Nephron progenitor cell (in vitro differentiated cells): ENCODE data around the gene ICAM5.
"Not testable (repeated sequence)": the region's sequence is repeated elsewhere in the genome, so short reads cannot be mapped to it uniquely, and the experiment has no call there.

Source experiments
- DNase-seq: peaks from one replicate; pipeline ENCODE4 v3.0.0; 2021
- H3K27ac Mint-ChIP-seq: 2 replicates; pipeline ENCODE4 v1.8.0; 2021; ENCODE audit warnings: mild to moderate bottlenecking, moderate library complexity, mixed read lengths
- H3K27me3 Mint-ChIP-seq: 2 replicates; pipeline ENCODE4 v1.8.0; 2021; ENCODE audit warnings: mild to moderate bottlenecking, low read depth, mixed read lengths; ENCODE audit not compliant: poor library complexity
- H3K36me3 Mint-ChIP-seq: 2 replicates; pipeline ENCODE4 v1.8.0; 2021; ENCODE audit warnings: low read depth, mixed read lengths
- H3K4me1 Mint-ChIP-seq: 2 replicates; pipeline ENCODE4 v1.8.0; 2021; ENCODE audit warnings: mixed read lengths
- H3K4me3 Mint-ChIP-seq: 2 replicates; pipeline ENCODE4 v1.8.0; 2021; ENCODE audit warnings: mild to moderate bottlenecking, moderate library complexity, mixed read lengths
- H3K9me3 Mint-ChIP-seq: 2 replicates; pipeline ENCODE4 v1.8.0; 2021; ENCODE audit warnings: mild to moderate bottlenecking, moderate library complexity, mixed read lengths
- CTCF ChIP-seq: fragments of 200-600 bp; sonication (generic); IDR thresholded peaks from 2 replicates; pipeline ENCODE4 v1.5.0; 2021; ENCODE audit warnings: antibody characterized with exemption

The ICAM5 gene

GRCh38 chr19:10333758-10334587 lies 44.2 kb downstream of the ICAM5 start:
- peaks cover 8% of the 10 kb centered on the region for H3K36me3 Mint-ChIP-seq
- H3K4me3 Mint-ChIP-seq, result peak overlapping the region; percentile 97
- peak; percentile 29 for DNase-seq
- H3K27me3 Mint-ChIP-seq, result peaks cover 13% of the 10 kb centered on the region
- H3K4me1 Mint-ChIP-seq, result peaks cover 36% of the 10 kb centered on the region
- no peak for TF ChIP-seq CTCF
- peak overlapping the region; percentile 59 for H3K27ac Mint-ChIP-seq
- no peaks in the 10 kb centered on the region for H3K9me3 Mint-ChIP-seq

GRCh38 chr19:10334588-10335351 lies 45.0 kb downstream of the ICAM5 start:
- Mint-ChIP-seq H3K27ac (no peak overlapping the region), H3K4me1 (peaks cover 36% of the 10 kb centered on the region), H3K4me3 (peak overlapping the region; percentile 97), H3K27me3 (peaks cover 17% of the 10 kb centered on the region), H3K9me3 (no peaks in the 10 kb centered on the region), H3K36me3 (peaks cover 4% of the 10 kb centered on the region)
- TF ChIP-seq CTCF, result no peak
- DNase-seq, result peak; percentile 98

- DNase-seq, result peak; percentile 28
- Mint-ChIP-seq H3K4me1 (peaks cover 32% of the 10 kb centered on the region), H3K9me3 (no peaks in the 10 kb centered on the region), H3K27ac (no peak overlapping the region), H3K36me3 (no peaks in the 10 kb centered on the region), H3K4me3 (peak overlapping the region; percentile 97), H3K27me3 (peaks cover 17% of the 10 kb centered on the region)
- no peak for TF ChIP-seq CTCF
Observed at GRCh38 chr19:10335352-10335985, 45.7 kb downstream of the ICAM5 start.

GRCh38 chr19:10336725-10337124 lies 47.0 kb downstream of the ICAM5 start:
- not testable (repeated sequence) for H3K4me3 Mint-ChIP-seq, H3K36me3 Mint-ChIP-seq, DNase-seq, H3K9me3 Mint-ChIP-seq, H3K27ac Mint-ChIP-seq
- peaks cover 36% of the 10 kb centered on the region for H3K4me1 Mint-ChIP-seq
- peaks cover 23% of the 10 kb centered on the region for H3K27me3 Mint-ChIP-seq

- TF ChIP-seq CTCF, result no peak
- H3K9me3 Mint-ChIP-seq, result no peaks in the 10 kb centered on the region
- DNase-seq, result no peak
- H3K27ac Mint-ChIP-seq, result no peak overlapping the region
- peaks cover 23% of the 10 kb centered on the region for H3K27me3 Mint-ChIP-seq
- H3K36me3 Mint-ChIP-seq, result no peaks in the 10 kb centered on the region
- H3K4me3 Mint-ChIP-seq, result no peak overlapping the region
- H3K4me1 Mint-ChIP-seq, result peaks cover 17% of the 10 kb centered on the region
Observed at GRCh38 chr19:10338940-10339339, 49.2 kb downstream of the ICAM5 start.

GRCh38 chr19:10339380-10339960 lies 49.7 kb downstream of the ICAM5 start, which contains the start of gene ICAM3:
Gene ICAM3, minus strand, starts transcription at chr19:10339624. Its CDS starts 10 bp downstream, at chr19:10339614.
- no peaks in the 10 kb centered on the region for H3K9me3 Mint-ChIP-seq
- DNase-seq, result no peak
- peaks cover 24% of the 10 kb centered on the region for H3K27me3 Mint-ChIP-seq
- peaks cover 12% of the 10 kb centered on the region for H3K4me1 Mint-ChIP-seq
- no peaks in the 10 kb centered on the region for H3K36me3 Mint-ChIP-seq
- H3K4me3 Mint-ChIP-seq, result no peak within 1 kb of the TSS
- no peak within 1 kb of the TSS for H3K27ac Mint-ChIP-seq
- no peak for TF ChIP-seq CTCF
